HG03457 (cell line): ENCODE measurements around the gene PLAAT1.

ENCODE experiments used
- ATAC-seq: cut with Tn5 transposase; IDR thresholded peaks from one replicate; pipeline ENCODE4 v1.9.1; 2021; ENCODE audit warnings: moderate number of reproducible peaks; ENCODE audit not compliant: unreplicated experiment

The PLAAT1 gene

DNA sequence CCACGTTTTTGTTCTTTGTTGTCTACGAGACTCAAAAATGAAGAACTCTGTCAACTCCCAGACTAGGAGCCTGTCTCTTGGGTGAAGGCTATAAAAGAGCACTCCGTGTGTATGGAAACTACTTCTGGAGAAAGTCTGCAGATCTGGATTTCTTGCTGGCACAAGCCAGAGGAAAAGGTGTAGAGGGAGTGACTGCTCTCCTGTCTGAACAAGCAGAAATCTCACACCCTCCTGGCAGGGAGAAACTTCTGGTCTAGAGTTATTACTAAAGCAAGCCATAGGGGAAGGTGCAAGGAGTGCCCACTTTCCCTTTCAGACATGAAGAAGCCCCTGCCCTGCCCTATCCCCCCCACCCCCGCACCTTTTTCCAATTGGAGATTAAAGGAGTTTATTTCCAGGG is 9.5 kb downstream of the PLAAT1 start:
- no peak for ATAC-seq

DNA sequence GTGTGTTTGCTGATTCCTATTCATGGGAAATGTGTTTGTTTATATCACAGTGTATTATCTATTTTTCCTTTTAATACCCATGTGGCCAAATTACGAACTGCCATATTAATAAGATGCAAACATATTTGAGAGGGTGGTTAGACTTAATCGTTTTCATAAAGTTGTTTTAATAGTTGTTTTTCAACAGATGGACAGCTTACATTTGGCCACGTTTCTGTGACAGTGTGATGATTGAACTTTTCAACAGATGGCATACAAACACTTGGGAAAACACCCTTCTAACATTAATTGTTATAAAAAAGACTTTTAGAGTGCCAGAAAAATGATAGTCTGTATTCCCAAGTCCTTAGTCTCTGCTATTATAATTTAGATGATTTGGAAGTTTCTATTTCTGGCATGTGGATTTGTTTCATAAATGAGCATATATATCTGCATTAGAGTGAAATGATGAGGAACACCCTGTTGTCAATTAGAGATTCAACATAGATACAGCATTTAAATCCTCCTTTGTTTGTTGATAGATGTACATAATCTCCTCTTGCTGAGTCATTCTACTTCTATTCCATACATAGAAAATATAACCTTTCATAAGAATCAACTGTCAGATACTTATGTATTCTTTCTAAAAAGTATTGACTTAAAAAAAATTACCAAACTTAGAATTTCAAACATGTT is 13.1 kb downstream of the PLAAT1 start:
- no peak for ATAC-seq

DNA sequence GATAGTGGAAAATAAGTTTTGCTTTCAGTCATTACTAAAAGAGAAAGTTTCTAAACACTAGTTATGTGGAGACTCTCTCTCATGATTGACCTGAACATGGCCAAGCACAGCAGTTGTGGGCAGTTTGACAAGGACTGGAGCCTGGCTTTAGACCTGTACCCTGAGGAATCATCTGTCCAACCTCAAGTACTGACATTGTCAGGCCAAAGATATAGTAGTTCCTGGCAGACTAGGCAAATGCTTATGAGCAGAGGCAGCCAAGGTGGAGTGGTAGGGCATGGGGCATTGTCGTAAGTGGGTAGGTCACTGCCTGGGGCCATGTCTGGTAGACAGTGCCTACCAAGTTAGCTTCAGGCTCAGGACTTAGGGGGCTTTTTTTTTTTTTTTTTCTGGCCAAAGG is 20.9 kb downstream of the PLAAT1 start:
- ATAC-seq, result no peak

DNA sequence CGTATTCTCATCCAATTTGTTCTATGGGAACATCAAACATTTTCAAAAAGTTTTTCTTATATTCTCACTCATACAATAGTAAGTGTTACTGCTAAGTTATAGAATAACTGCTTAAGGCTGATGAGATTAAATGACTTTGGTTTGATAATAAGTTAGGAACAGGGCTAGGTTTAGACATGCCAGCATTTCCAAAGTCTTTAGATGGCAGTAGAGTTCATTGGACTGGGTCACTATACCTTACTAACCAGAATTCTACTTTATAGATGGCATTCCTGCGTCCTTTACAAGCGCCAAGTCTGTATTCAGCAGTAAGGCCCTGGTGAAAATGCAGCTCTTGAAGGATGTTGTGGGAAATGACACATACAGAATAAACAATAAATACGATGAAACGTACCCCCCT is 21.7 kb downstream of the PLAAT1 start:
- no peak for ATAC-seq

- ATAC-seq, result no peak
Measured at GRCh38 chr3:193269343-193270028, 28.5 kb downstream of the PLAAT1 start.

DNA sequence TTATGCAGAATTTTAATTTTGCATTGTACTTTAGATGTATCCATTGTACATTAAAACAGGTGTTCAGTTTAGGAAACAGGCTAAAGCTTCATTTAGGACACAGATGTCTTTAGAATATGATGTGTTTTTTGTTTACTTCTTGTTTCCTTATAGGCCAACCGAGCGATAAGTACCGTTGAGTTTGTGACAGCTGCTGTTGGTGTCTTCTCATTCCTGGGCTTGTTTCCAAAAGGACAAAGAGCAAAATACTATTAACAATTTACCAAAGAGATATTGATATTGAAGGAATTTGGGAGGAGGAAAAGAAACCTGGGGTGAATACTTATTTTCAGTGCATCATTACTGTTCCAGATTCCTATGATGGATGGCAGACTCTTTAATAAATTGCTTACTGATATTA is 29.4 kb downstream of the PLAAT1 start:
- ATAC-seq, result no peak

- ATAC-seq, result no peak
Measured at GRCh38 chr3:193271101-193271840, 30.2 kb downstream of the PLAAT1 start.

DNA sequence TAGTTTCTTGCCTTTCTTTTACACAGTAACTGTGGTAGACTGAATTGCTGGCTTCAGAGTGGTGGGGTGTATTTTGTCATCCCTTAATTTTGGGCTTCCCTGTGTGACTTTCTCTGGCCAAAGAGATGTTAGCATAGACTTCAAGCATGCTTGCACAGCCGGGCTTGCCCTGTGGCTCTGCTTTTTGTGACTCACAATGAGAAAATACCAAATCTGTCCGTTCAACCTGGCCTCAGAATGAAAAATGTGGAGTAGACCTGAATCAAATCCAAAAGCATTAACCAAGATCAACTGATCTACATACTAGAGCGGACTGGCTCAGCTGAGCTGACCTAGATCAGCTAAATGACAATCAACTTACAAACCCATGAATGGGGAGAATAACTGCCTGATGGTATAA is 51.4 kb downstream of the PLAAT1 start:
- no peak for ATAC-seq

- no peak for ATAC-seq
Measured at GRCh38 chr3:193295985-193296384, 55.0 kb downstream of the PLAAT1 start.

DNA sequence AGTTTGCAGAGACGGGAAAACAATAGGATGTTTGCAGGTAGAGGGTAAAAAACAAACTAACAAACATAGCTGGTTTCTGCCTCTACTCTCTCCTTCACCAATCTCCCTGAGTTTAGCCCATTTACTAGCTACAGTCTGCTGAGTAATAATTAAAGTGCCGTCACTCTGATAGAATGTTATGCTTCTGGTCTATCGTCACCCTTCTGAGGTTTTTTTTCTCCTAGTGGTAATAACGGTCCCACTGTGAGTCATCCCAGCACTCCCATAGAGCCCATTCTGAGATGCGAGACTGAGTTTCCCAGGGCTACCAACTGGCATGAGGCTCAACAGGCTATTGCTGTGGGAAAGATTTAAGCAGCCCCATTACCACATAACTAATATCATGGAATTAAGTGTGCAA is 56.4 kb downstream of the PLAAT1 start:
- ATAC-seq, result no peak

DNA sequence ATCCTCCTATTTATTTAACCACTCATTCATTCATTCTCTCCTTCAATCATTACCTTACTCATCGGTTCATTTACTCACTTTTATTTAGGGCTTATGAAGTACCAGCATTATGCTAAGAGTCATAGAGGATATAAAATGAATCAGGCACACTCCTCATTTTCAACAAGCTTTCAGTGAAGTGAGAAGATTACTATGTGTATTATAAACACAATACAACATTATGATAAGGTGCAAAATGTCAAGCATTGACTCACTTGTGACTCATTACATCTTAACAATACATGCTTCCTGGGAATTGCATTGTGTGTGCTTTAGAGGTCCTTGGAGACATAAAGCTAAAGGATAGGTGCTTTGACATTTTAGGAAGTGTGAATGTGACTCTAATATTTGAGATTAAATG is 60.4 kb downstream of the PLAAT1 start:
- ATAC-seq, result no peak

DNA sequence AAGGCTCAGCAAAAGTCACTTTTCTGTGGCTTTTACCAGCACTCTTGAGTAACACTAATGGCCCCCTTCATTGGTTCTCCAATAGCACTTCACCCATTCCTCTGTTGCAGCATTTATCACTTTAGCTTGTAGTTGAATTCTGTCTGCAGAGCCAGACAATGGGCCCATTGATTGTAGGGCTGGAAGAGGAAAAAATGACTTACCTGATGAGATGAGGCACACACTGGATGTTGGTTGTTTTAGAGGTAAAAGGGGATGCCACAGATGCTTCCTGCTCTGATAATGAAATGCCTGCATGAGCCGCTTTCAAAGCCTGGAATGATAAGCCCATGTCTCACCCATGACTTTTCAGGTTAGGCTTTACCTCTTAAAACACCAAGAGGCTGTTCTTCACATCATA is 64.3 kb downstream of the PLAAT1 start:
- no peak for ATAC-seq

DNA sequence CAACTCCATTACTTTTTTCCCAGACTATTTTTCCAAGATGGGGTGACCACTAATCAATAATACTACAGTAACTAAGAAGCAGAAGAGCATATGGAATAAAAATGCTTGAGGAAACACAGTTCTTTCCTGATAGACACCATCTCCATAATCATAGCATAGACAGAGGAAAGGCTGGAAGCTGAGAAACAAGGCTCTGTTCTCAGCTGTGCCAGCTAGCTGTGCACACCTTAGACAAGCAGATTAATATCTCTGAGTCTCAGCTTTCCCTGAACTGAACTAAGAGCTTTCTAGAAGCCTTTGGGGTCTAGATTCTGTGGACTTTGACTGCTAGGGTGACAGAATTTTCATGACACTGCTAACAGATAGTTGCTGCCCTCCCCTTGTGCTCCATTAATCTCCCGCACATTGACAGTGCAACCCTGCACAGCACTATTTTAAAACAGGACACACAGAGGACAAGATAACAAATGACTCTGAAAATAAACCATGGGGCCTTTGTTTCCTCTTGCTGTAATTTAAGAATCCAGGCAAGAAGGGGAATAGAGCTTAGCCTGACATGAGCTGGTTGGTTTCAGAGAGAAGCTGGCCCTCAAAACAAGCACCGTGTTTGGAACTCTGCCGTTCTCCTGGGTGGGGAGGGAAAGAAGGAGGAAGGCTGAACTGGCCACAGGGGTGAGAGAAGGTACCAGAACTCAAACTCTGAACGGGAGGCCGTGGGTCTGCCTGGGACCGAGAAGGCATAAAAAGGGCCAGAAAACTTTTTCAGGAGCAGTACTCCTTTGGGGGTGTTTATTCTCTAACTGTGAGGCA is 70.1 kb downstream of the PLAAT1 start:
- ATAC-seq, result no peak

GRCh38 chr3:193313061-193313958 is 72.3 kb downstream of the PLAAT1 start:
- ATAC-seq, result no peak

DNA sequence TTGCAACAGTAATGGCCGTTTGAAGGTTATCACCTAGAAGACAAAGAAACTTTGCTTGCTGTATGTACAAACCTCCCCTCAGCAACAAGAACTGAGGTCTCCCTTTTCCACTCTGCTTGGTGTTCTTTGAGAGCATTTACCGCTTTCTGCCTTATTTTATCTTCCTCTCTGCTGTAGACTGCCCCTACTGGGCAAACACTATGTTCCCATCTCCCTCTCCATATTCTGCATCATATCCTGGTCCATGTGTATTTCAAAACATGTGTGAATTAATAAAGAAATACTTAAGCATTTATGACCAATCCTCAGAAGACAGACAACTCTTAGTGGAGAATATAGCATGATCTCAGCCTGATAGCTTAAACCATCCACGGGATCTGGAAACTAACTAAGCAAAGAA is 73.1 kb downstream of the PLAAT1 start:
- ATAC-seq, result no peak

DNA sequence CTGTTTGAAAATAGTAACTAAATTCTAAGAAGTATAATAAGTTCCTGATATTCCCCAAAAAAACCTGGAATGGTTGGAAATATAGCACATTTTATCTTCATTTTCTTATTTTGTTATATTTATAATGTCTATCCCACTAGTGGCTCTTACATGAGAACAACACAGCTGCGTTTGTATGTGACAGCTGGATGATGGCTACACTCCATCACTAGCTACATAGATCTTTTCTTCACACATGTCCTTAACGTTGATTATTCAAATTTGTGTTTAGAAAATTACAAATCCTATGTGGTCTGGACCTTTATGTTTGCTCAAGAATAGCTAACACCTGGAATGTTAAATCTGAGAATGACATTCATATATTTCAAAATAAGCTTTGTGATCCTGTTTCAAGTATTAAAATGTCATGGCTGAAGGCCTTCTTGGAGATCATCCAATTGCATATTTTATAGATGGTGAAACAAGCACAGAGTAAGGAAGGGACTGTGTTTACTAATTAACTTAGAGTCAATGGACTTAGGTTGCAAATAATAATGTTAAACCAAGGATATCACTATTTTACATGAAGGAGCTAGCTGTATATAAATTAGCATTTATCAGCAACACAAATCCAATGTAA is 76.8 kb downstream of the PLAAT1 start:
- ATAC-seq, result no peak
